Measurements from ENCODE around the gene MSMP. TPM values are rescaled to one million over a fixed set of nuclear protein-coding genes. Genes with fewer than 3 reads are reported as not detected.

MSMP gene
- total RNA-seq, 1 donor from 2014 or later: not detected

GRCh38 chr9:35714579-35715252 is 39.4 kb downstream of the MSMP start:
- Histone ChIP-seq H3K9me3 (ENCODE audit: insufficient read depth, low read depth, low read length) (no peaks in the 10 kb centered on the region), H3K4me2 (ENCODE audit: low read length) (no peak overlapping the region), H3K27ac (ENCODE audit: low read depth, low read length) (no peak overlapping the region), H3K4me1 (ENCODE audit: insufficient read depth, low read length) (no peaks in the 10 kb centered on the region), H3K79me2 (ENCODE audit: insufficient read depth, low read length) (peaks cover 71% of the 10 kb centered on the region), H3K36me3 (ENCODE audit: insufficient read depth, low read length) (peaks cover 88% of the 10 kb centered on the region), H3K27me3 (ENCODE audit: insufficient read depth, low read length) (no peaks in the 10 kb centered on the region), H4K20me1 (ENCODE audit: insufficient read depth, low read length) (peaks cover 93% of the 10 kb centered on the region), H2AFZ (ENCODE audit: low read depth, low read length) (no peak overlapping the region), H3K4me3 (ENCODE audit: insufficient read depth, low read depth, low read length) (no peak overlapping the region), H3K9ac (ENCODE audit: low read length) (no peak overlapping the region)
- no peak for TF ChIP-seq EZH2 (IDR thresholded peaks at IDR 0.05; ENCODE audit: insufficient read depth, low read length)
- no peak for TF ChIP-seq CTCF (IDR thresholded peaks at IDR 0.05; ENCODE audit: insufficient read depth, low read depth, low read length)
- H3K27ac Mint-ChIP-seq (ENCODE audit: unreplicated experiment): peak overlapping the region; percentile 55
- peak overlapping the region; percentile 14 for H3K4me3 Mint-ChIP-seq (ENCODE audit: unreplicated experiment)
- no peaks in the 10 kb centered on the region for H3K9me3 Mint-ChIP-seq (ENCODE audit: unreplicated experiment)
- no peak for DNase-seq (ENCODE audit: low read depth)
- peaks cover 12% of the 10 kb centered on the region for H3K4me1 Mint-ChIP-seq (ENCODE audit: low read depth, unreplicated experiment)
- H3K27me3 Mint-ChIP-seq (ENCODE audit: low read depth, unreplicated experiment): no peaks in the 10 kb centered on the region
- peaks cover 44% of the 10 kb centered on the region for H3K36me3 Mint-ChIP-seq (ENCODE audit: low read depth, unreplicated experiment)
- no peak for FAIRE-seq

- no peak overlapping the region for H3K27ac Mint-ChIP-seq (ENCODE audit: unreplicated experiment)
- peaks cover 38% of the 10 kb centered on the region for H3K36me3 Mint-ChIP-seq (ENCODE audit: low read depth, unreplicated experiment)
These were observed 40.0 kb downstream of the MSMP start for GRCh38 chr9:35714123-35714522.

More at GRCh38 chr9:35714123-35714522, 40.0 kb downstream of the MSMP start:
- Mint-ChIP-seq H3K4me3 (ENCODE audit: unreplicated experiment) (peak overlapping the region; percentile 14), H3K27me3 (ENCODE audit: low read depth, unreplicated experiment) (no peaks in the 10 kb centered on the region), H3K4me1 (ENCODE audit: low read depth, unreplicated experiment) (peaks cover 12% of the 10 kb centered on the region), H3K9me3 (ENCODE audit: unreplicated experiment) (no peaks in the 10 kb centered on the region)
- Histone ChIP-seq H3K4me2 (ENCODE audit: low read length) (no peak overlapping the region), H3K27ac (ENCODE audit: low read depth, low read length) (no peak overlapping the region), H3K36me3 (ENCODE audit: insufficient read depth, low read length) (peaks cover 87% of the 10 kb centered on the region), H3K4me3 (ENCODE audit: insufficient read depth, low read depth, low read length) (no peak overlapping the region), H3K79me2 (ENCODE audit: insufficient read depth, low read length) (peaks cover 65% of the 10 kb centered on the region), H3K9me3 (ENCODE audit: insufficient read depth, low read depth, low read length) (no peaks in the 10 kb centered on the region), H3K9ac (ENCODE audit: low read length) (no peak overlapping the region), H2AFZ (ENCODE audit: low read depth, low read length) (no peak overlapping the region), H4K20me1 (ENCODE audit: insufficient read depth, low read length) (peaks cover 90% of the 10 kb centered on the region), H3K27me3 (ENCODE audit: insufficient read depth, low read length) (no peaks in the 10 kb centered on the region), H3K4me1 (ENCODE audit: insufficient read depth, low read length) (no peaks in the 10 kb centered on the region)
- TF ChIP-seq EZH2 (IDR thresholded peaks at IDR 0.05; ENCODE audit: insufficient read depth, low read length) (no peak), CTCF (IDR thresholded peaks at IDR 0.05; ENCODE audit: insufficient read depth, low read depth, low read length) (no peak)
- FAIRE-seq (no peak), DNase-seq (ENCODE audit: low read depth) (no peak)

Data from astrocyte (in vitro differentiated cells and primary cell).